ELR (cell line): Measurements from ENCODE around the gene ABHD2.
A peak's percentile ranks its signal among the peaks of the same experiment; 100 is the strongest.
"Not testable (repeated sequence)": the region's sequence is repeated elsewhere in the genome, so short reads cannot be mapped to it uniquely, and the experiment has no call there.

Source experiments
- DNase-seq: peaks from one replicate; pipeline ENCODE4 v3.0.0-alpha.2; 2015; ENCODE audit warnings: low read depth

ABHD2 gene

DNA sequence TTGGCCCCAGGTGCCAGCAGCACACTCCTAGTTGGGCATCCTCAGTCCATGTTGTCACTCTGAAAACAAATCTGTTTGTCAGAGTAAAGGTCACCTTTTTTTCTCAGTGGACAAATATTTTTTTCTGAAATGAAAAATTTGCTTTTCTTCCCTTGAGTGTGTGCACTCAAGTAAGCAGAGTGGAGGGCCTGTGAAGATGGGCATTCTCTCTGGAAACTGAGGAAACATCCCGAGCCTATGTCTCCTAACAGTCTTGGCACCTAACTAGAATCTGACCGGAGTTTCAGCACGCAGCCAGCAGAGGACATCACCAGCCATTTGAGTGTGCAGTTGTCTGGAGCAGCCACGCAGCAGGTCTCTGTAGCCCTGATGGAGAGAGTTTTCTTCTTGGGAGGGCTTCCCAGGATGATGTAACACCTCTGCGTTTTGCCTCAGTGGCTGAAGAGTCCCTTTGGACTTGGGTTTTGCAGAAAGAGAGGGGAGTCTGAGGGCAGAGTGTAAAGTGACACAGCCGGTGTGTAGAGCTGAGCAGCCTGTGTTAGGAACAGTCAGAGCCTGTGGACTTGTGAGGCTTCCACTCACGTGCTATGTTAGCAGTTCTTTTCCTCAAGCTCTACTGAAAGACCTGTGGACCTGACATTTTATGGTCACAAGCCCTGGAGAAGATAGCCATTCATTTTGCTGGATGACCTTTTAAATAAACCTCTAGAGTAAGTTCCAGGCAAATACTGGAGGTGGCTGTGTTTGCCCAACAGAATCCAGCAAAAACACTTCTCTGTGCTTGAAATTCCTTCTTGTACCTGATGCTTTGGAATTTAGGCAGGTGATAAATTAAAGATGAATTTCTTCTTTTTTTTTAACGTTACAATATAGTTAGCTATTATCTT lies 51.6 kb downstream of the ABHD2 start:
- no peak for DNase-seq

DNA sequence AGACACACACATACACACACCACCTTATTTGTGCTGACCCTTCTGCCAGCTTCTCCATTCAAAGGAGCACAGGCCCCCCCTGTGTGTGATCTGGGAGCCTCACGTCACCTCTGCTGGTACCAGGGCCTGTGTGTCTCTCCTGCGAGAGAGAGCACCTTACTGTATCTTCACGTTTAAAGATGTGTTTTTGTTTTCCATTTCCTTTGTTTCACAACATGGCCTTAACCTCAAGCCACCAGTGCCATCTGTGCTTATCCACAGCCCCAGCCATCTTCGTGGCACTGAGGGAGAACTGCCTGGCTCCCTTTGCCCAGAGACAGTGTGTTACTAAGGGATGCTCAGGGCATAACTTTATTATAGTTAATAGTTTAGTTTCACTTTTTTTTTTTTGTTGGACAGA lies 52.3 kb downstream of the ABHD2 start:
- no peak for DNase-seq

DNA sequence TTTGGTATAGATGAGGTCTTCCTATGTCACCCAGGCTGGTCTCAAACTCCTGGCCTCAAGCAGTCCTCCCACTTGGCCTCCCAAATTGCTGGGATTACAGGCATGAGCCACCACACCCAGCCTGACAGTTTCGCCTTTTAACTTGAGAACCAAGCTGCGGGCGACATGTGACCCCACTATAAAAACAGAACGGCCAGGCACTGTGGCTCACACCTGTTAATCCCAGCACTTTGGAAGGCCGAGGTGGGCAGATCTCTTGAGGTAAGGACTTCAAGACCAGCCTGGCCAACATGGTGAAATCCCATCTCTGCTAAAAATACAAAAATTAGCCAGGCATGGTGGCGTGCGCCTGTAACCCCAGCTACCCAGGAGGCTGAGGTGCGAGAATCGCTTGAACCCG lies 52.9 kb downstream of the ABHD2 start:
- not testable (repeated sequence) for DNase-seq

DNA sequence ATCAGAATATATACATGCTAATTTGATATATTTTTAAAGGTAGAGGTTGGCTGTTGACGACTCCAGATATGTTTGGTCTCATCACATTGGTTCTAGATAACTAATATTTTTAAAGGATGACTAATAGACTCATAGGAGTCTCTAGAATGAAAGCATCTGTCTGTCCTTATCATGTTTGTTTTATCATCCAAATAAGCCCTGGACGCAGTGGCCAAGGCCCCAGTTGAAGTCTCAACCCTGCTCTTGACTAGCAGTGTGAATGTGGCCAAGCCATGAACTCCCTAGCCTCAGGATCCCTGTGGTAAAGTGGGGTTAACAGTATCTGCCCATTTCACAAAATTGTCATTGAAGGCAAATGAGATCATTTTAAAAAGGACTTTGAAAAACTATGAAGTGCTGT lies 53.6 kb downstream of the ABHD2 start:
- peak; percentile 10 for DNase-seq

DNA sequence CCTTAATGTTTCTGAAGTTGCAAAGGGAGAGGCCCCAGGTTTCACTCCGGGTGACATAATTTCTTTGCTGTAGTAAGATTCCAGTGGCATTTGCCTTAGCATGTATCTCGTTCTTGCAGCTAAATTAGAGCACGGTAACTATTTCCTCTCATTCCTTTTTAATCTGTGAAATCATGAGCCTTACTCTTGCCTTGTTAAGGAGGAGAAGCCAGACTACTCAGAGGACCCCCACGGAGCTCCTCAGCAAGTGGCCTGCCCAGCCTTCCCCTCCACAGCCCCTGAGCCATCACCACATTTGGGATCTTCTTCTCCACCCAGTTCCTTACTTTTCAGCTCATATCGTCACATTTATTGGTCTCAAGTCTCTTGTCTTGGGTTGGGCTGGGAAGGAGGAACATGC lies 54.2 kb downstream of the ABHD2 start:
- no peak for DNase-seq

DNA sequence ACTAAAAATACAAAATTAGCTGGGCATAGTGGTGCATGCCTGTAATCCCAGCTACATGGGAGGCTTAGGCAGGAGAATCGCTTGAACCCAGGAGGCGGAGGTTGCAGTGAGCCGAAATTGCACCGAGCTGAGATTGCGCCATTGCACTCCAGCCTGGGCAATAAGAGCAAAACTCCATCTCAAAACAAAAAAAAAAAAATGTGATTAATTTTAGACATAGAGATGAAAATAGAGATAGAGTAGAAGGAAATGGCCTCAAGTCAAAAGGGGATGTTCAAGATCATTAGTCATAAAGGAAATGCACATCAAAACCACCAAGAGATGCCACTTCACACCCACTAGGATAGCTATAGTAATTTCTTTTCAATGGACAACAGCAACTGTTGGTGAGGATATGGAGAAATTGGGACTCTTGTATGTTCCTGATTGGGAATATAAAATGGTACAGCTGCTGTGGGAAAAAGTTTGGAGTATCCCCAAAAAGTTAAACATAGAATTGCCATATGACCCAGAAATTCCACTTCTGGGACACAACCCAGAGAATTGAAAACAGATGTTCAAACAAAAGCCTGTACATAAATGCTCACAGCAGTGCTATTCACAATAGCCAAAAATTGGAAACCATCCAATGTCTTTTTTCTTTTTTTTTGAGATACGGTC lies 55.4 kb downstream of the ABHD2 start:
- DNase-seq = peak; percentile 83

DNA sequence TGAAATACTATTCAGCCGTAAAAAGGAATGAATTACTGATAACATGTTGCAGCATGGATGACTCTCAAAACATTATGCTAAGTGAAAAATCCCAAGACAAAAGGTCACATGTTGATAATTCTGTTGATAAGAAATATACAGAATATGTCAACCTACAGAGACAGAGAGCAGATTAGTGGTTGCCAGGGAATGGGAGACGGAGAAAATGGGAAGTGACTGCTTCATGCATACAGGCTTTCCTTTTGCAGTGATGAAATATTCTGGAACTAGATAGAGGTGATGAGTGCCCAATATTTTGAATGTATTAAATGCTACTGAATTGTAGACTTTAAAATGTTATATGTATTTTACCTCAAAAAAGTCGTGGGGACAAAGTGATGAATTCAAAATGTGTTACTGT lies 56.2 kb downstream of the ABHD2 start:
- DNase-seq = no peak

DNA sequence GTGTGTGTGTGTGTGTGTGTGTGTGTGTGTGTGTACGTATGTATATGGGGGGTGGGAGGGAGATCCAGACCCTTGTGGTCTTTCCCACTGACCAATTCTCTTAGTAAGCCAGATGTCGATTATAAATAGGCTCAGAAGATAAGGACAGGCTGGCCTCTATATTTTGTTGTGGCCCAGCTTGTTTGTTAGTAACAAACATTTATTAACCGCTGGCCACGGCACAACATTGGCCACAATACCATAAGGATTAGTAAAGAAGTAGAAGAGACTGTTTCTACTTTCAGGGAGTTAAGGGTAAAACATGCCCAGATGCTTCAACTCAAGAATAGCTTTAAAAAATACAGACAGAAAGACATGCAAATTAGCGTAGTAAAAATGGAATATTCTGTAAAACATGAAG lies 58.1 kb downstream of the ABHD2 start:
- DNase-seq = no peak

DNA sequence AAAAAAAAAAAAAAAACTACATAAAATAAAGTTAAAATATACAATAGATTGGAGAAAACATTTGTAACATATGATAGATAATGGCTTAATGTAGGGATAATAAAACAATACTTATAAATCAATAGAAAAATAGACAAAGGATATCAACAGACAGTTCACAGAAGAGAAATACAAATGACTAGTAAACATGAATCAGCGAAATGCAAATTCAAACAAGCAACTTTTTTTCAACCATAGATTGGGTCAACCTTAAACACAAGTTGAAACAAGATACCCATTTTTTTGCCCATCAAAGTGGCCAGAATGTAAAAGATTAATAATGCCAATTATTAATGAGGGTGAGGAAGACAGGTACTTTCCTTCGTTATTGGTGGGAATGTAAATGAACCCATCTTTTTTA lies 59.9 kb downstream of the ABHD2 start:
- no peak for DNase-seq

DNA sequence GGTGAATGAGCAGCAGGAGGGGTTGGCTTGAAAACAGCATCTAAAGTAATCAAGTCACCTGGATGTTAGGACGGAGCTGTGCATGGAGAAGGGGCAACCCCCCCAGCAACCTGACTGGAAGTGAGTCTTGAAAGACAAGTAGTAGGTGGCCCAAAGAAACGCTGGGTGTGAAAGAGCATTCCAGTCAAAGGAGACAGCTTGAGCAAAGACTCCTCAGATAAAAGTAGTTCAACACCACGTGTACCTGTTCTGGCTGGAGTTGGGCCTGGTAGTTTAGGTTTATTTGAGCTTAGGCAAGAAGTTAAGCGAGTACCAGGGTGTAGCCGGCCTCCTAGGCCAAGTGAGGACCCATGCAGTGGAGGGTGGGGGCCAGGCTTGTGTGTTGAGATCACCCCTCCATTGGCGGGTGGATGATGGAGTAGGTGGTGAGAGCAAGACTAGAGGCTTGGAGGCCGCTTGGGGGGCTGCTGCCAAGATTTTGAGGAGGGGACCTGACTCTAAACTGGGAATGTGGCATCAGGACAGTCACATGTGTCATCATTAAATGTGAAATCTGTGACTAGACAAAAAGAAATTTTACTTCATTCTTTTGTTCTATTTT lies 61.3 kb downstream of the ABHD2 start:
- no peak for DNase-seq

DNA sequence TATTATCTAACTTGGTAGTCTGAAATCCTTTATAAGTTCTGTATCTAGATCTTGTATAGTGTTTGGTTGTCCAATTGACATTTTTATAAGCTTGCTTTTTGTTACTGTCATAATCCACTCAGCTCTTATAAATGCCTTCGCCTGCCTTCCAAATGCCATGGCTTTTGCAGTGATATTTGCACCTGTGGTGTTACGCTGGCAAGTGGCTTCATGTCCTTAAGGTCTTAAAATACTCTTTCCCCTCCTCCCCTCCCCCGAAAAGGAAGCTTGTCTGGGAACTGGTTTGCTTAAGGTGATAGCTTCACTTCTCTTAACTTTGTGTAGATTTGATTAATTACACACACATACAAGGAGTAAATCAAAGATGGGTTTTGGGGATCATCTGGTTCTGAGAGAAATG lies 62.0 kb downstream of the ABHD2 start:
- no peak for DNase-seq

DNA sequence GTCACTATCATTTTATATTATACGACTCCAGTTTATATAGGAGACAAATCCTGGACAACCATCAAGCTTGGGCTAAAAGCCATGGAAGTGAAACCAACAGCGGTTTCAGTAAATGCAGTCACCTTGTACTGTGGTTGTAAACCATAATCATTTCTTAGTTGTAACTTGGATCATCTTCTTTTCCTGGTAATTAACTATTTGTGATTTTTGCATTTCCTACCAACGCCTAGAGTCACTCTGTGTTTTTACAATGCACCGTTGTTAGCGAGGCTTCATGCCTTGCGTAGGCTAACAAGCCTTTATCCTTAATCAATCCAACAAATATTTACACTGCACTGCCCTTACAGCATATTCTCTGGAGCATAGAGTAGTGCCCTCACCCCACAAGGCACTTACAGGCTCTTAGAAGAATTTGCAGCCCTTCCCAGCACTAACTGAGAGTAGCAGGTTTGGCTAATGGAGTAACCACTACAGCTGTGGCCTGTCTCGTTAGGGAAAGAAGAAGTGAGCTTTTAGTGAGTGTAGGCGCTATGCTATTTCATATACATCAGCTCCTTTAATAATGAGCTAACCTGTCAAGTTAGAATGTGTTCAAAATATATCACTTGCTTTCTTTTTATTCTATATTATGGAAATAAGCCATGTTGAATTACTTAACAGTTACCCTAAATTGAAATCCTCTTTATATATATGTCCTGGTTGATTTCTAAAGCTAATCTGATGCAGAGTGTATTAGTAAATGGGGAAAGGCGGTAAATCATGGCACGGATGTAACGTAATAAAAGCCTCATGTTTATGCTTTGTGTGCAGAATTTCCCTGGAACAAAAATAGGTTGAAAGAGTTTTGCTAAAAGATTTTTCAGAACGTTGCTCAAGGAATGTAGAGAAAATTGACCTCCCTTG lies 62.8 kb downstream of the ABHD2 start:
- no peak for DNase-seq

DNA sequence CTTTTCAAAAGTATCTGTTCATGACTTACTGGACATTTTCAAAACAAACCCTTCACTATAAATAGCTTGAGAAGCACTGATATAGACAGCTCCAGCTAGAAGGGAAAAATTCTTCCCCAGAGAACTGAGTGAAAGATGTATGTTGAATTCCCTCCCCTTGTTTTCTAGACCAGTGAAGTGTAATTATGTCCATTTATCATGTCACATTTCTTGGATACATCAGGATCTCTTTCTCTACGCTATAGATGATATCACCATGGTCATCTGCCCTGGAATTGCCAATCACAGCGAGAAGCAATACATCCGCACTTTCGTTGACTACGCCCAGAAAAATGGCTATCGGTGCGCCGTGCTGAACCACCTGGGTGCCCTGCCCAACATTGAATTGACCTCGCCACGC lies 66.9 kb downstream of the ABHD2 start:
- no peak for DNase-seq

DNA sequence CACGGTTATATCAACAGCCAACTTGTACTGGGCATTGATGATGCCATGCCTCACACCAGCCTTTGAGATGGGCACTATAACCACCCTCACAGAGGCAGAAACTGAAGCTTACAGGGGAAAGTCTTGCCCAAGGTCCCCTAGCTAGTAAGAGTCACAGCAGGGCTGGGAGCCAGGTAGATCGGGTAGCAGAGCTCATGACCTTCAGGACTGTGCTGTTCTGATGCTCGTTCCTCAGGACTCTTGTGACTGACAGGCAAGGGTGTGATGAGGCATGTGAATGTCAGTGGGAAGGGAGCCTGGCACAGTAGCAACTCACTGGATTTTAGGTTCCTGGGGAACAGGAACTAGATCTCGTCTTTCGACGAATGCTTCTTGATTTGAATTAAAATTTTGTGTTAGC lies 67.4 kb downstream of the ABHD2 start:
- DNase-seq = no peak

DNA sequence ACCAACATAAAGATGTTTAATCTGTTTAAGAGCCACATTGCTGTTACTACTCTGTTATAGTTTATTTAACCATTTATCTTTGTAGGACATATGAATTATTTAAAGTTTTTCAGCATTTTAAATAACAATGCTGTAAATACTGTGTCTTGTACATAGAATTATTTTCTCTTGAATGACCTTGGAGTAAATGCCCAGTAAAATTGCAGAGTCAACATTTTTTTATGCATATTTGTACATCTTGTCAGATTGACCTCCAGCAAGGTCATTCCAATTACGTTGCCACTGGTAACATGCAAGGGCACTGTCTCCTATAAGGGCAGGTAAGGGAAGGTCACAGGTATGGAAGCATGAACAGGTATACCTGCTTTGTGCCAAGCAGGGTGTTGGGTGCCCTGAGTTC lies 68.8 kb downstream of the ABHD2 start:
- no peak for DNase-seq

DNA sequence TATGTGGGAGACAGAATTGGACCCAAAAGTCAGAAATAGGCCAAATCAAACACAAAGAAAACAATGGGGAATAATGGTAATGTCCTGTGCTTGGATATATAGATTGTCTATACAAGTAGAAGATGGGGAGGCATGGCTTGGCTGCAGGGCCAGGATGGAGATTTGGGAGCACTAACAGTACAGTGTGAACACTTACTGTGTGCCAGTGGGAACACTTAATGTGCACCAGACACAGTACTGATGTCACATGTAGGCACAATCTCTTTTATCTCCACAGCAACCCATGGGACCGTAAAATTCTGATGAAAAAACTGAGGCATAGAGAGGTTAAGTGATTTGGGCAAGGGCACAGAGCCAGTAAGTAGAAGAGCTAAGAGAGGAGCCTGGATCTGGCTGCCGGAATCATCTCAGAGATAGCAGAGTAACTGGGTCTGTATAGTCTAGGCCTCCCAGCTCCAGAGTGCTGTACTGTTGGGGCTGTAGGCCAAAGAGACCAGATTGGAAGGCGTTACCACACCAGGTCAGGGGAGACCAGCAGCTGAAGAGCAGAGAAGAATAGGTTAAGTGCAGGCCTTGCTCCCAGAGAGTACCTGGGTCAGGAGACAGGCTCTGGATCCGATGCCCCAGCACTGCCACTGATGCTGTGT lies 69.8 kb downstream of the ABHD2 start:
- no peak for DNase-seq

DNA sequence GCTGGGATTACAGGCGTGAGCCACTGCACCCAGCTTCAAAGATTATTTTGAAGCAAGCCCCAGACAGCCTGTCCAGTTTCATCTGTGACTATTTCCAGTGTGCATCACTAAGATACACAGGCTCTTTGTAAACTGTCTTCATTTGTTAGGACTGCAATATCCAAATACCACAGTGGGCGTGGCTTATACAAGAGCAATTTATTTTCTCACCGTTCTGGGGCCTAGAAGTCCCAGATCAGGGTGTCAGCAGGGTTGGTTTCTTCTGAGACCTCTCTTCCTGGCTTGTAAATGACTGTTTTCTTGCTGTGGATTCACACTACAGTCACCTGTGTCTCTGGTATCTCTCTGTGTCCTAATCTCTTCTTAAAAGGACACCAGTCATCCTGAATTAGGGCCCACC lies 73.4 kb downstream of the ABHD2 start:
- DNase-seq = no peak

DNA sequence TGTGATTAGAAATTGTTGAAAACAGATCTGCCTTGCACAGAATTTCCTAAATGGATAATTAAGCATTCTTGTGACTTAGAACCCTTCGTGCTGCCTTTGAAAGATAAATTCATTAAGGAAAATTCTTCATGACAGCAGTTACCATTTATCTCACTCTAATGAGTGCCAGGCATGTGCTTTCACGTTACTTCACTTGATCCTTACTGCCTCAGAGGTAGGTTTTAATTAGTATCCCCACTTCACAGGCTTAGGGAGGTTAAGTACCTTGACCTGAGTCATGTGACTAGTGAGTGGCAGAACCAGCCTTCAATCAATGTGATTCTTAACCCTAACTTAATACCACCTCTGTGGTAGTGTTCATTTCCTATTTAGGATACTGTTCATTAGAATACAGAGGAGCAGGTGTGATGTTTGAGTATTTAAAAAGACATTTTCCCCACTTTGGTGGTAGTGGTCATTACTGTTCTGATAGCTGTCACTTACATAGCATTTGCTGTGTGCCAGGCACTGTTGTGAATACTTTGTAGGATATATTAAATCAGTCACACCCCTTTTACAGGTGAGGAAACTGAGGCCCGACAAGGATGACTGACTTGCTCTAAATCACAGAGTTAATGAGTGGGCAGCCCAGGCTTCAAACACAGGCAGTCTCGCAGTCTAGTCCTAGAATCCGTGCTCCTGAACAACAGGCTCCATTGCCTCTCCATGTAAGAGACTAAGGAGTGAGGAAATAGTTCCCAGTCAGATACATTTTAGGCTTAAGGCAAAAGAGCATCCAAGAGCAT lies 75.2 kb downstream of the ABHD2 start:
- no peak for DNase-seq

DNA sequence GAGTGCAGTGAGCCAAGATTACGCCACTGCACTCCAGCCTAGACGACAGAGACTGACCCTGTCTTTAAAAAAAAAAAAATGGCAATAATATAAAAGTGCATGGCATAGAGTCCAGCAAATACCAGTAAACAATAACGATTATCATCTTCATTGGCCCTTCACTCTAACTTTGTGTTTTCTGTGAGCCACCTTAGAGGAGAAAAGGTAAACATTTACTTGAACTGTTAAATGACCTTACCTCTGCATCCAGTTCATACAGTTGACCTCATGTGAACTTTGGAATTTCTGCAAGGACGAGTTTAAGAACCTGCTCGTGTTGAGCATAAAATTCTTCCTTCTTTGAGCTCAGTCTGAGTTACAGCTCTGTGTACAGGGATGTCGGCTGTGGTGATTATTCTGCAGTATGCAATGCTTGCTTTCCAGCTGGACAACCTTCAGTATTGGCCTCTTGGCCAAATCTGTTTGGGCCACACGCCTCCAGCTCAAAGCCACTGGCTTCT lies 76.5 kb downstream of the ABHD2 start:
- DNase-seq = no peak

DNA sequence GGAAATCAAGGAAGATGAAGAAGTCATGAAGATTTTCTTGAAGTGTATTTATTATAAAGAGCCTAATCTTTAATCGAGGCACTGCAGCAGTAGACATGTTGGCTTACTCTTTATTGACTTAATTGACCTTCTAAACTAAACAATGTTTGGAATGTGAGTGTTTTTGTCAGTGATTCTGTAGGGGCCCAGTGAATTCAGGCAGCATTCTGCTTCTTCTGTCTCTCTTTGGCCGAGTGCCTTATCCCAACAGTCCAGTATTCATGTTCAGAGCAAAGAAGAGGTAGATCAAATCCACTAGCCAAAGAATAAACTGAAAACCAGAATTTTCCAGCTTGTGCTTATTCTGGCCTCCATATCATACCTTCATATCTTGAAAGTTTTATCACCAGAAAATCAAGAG lies 77.4 kb downstream of the ABHD2 start:
- no peak for DNase-seq
